Activated CD4-positive, alpha-beta T cell treated with anti-CD3 and anti-CD28 coated beads, Interleukin-2, Interleukin-4, amounts not matched to agents 100 ng/mL and 50 ng/mL, durations not matched to agents 16 hours and 8 hours (primary cell): ENCODE data around the gene FAM187B.
A peak's percentile ranks its signal among the peaks of the same experiment; 100 is the strongest.
"Not testable (repeated sequence)": the region's sequence is repeated elsewhere in the genome, so short reads cannot be mapped to it uniquely, and the experiment has no call there.

Experiments
- DNase-seq: peaks from one replicate; pipeline ENCODE4 v3.0.0-alpha.2; 2020; ENCODE audit warnings: low spot score

Gene FAM187B

DNA sequence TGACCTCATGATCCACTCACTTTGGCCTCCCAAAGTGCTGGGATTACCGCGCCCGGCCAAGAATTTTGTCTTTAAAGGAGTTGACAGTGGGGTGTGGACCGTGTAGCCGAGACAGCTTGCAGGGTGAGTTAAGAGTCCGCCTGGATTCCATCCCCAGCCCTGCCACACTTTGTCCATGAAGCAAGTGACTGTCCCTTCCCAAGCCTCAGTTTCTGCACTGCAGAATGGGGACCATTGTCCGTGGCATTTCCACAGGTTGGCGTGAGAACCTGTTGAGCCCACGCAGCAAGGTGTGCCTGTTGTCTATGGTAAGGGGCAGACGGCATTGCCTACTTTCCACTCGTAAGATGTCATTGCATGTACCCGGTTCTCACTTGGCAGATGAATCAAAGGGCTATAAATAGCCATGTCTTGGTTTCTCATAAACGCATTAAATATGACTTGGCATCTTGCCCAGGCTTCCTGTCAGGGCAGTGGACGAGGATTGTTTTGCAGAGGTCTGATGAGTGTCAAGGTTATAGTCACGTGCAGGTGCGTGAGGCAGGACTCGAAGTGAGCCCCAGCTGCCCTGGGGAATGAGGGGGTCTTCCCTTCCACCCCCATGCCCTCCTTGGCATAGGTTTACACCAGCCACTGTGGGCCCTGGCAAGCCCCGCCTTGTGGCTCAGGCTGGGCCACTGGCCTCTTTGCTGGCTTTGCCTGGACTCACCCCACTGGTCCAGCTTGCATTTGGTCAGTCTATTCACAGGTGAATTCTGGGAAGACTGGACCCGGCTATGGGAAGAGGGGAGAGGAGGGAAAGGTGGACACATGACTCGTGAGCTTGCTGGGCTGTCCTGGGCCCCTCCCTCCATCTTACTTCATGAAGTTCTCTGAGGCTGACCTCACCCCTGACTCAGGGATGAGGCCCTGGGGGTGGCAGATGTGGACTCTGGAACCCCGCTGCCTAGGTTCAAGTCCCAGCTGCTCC, 14.6 kb downstream of the FAM187B start:
- DNase-seq: peak; percentile 87

DNA sequence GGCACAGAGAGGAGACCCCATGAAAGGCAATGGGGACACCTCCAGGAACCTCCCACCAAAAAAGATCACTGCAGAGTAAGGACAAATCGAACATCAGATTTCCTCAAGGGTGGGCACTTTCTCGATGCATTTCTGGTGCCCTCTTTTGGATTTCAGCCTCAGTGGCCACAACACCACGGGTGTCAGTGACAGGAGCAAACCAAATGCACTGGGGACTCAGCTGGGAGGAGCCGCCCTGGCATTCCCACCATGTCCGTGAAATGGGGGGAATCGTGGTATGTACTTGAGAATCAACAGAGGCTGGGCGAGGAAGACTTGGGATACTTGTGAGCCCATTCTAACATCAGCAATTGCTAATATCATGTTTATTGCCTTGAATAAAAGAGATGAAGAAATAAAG, 16.3 kb downstream of the FAM187B start:
- no peak for DNase-seq

DNA sequence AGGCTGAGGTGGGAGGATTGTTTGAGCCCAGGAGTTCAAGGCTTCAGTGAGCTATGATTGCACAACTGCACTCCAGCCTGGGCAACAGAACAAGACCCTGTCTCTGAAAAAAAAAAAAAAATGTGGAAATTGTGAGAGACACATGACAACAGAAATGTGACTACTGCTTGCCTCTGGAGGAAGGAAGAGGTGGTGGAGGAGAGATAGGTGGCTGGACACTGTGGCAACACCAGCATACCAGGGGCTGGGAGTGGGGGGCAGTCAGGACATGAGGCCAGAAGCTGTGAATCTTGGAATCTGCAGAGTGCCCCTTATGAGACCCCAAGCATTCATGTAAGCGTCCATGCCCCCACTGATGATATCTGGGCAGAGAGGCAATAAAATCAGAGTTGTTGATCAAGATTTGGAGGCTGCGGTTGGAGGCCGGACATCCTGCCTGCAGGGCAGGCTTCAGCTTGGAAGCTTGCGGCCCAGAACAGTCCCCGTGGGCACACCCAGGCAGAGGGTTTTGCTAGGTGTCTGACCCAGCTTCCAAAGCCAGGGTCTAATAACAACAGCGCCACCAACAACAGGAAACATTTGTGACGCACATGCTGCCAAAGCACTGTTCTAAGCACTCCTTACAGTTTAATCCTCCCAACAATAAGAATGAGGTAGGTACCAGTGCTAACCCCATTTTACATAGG, 16.9 kb downstream of the FAM187B start:
- peak; percentile 72 for DNase-seq

DNA sequence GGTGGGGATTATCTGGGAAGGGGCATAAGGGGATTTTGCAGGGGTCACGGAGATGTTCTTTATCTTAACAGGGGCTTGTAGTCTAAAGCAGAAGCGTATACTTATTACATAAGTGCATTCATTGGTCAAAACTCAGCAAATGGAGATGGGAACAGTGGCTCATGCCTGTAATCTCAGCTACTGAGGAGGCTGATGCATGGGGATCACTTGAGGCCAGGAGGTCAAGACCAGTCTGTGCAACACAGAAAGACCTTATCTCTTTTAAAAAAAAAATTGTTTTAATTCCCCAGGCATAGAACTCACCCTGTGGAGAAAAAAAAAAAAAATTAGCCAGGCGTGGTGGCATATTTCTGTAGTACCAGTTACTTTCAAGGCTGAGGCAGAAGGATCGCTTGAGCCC, 18.9 kb downstream of the FAM187B start:
- no peak for DNase-seq

DNA sequence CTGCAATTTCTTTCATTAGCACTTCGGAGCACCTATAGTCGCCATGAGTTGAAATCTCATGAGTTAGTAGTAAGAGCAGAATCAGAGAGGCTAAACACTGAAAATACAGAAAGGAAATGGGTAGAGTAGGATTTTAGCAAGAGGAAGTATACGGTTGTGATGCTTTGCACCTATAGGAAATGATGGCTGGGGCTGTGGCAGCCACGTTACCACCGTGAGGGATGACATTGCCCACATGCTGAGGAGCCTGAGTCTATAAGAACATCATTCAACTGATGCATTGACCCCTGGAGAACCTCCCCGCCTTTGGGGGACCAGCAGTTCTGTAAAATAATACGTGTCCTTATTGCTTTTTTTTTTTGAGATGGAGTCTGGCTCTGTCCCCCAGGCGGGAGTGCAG, 20.4 kb downstream of the FAM187B start:
- no peak for DNase-seq

DNA sequence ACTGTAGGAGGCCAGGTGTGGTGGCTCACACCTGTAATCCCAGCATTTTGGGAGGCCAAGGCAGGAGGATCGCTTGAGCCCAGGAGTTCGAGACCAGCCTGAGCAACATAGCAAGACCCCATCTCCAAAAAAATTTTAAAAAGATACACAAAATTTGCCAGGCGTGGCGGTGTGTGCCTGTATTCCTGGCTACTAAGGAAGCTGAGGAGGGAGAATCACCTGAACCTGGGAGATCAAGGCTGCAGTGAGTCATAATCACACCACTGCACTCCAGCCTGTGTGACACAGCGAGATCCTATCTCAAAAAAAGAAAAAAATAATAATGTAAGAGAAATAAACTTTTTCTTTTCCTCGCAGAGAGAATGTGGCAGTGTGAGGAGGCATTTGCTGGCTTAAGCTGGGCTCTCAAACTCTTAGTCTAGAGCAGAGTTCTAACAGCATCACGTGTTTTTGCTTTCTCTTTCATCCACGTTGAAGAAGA, 21.1 kb downstream of the FAM187B start:
- no peak for DNase-seq

DNA sequence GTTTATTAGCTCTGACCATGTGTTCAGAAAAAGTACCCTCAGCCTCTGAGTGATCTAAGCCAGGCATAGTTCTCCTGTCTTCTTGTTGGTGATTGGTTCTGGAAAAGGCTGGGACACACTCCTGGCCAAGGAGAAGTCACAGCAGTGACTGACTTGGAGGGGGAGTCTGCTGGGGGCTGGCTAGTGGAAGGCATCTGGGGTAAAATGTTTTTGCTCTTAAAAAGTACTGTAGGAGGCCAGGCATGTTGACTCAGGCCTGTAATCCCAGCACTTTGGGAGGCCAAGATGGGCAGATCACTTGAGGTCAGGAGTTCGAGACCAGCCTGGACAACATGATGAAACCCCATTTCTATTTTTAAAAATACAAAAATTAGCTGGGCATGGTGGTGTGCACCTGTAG, 21.7 kb downstream of the FAM187B start:
- no peak for DNase-seq

DNA sequence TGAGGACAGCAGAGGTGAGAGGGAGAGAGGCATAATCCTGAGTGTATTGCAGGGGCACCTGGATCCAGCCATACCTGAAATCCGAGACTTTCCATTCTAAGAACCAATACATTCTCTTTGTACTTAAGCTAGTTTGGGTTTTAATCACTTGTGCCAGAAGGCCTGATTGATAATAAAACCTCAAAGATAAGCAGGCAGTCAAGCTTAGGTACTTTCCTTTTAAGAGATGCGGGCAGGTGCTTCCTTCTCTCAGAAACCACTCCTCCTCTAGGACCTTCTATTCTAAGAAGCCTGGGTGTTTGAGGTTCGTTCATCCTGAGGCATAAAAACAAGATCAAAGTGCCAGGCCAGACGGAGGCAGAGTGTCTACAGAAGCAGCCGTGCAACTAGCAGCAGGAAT, 22.2 kb downstream of the FAM187B start:
- peak; percentile 68 for DNase-seq

DNA sequence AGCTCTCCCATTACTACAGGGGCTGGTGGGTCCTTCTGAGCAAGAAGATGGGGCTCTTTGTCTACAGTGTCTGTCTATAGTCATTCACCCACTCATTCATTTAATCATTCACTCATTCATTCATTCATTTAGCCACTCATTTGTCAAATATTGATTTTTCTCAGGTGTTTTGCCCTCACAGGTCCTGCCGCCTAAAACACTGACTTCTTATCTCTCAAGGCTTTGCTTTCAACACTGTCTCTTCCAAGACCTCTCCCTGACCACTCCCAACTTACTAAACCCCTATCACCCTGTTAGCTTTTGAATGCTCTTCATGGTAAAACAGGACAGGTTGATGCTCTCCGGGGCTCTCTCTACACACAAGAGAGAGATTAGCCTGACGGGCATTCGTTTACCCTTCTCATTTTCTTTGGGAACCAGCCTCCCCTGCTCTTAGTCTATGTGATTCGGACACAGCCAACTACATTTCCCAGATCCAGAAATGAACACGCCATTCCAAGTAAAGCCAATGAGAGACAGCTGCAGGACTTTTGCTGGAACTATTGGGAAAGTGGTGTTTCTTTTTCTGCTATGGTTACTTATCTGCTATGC, 22.7 kb downstream of the FAM187B start:
- DNase-seq: no peak

DNA sequence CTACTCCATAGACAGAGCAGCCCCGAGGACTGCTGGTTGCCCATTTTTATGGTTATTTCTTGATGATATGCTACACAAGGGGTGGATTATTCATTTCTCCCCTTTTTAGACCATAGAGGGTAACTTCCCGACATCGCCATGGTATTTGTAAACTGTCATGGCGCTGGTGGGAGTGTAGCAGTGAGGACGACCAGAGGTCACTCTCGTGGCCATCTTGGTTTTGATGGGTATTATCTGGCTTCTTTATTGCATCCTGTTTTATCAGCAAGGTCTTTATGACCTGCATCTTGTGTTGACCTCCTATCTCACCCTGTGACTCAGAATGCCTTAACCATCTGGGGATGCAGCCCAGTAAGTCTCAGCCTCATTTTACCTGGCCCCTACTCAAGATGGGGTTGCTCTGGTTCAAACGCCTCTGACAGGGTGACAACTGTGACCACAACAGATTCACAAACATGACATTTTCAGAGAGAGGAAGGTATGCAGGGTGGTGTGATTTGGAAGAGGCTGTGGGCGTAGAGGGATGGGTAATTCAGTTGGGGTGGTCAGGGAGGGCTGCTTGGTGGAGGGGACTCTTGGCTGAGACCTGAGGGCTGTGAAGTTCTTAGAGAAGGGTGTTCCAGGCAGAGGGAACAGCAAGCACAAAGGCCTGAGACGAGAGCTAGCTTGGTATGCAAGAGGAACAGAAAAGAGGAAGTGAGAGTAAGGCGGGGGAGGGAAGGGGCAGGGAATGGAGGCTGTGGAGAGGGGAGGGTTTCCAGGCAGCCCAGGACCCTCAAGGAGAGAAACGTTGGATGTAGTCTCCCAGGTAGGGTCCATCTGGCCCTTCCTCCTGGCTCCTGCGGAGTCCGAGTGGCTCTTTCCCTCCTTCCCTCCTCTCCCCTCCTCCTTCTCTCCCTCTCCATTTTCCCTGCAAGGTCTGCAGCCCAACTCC, 23.5 kb downstream of the FAM187B start:
- DNase-seq: no peak

DNA sequence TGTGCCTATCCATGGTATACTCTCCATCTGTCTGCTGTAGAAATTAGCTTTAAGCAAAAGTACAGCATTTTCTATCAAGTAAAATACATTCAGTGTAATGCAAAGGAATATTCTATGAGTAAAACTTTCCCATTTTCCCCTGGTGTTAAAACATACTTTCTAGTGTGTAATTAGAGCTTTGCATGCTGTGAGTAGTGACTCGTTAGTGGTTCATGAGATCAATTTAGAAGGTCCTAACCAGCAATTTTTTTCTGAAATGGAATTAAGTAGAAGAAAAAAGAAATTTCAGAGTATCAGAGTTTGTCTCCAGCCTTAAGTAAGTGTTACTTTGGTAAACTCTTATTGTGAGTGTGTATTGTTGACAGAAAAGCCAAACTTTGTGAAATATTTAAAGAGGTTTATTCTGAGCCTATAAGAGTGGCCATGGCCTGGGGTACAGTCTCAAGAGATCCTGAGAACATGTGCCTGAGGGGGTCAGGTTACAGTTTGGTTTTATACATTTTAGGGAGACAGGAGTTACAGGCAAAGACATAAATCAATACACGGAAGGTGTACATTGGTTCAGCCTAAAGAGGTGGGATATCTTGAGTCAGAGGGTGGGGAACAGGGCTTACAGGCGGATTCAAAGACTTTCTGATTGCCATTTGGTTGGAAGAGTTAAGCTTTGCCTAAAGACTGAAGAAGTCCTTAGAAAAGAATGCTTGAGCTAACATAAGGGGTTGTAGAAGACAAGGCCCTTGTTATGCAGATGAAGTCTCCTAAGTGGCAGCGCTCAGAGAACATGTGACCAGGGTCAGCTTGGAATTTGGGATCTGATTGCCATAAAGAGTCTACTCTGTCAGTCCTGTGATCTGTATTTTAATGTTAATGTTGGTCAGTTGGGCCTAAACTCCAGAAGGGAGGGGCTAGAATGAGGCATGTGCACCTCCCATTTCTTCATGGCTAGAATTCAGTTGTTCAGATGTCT, 25.5 kb downstream of the FAM187B start:
- no peak for DNase-seq

DNA sequence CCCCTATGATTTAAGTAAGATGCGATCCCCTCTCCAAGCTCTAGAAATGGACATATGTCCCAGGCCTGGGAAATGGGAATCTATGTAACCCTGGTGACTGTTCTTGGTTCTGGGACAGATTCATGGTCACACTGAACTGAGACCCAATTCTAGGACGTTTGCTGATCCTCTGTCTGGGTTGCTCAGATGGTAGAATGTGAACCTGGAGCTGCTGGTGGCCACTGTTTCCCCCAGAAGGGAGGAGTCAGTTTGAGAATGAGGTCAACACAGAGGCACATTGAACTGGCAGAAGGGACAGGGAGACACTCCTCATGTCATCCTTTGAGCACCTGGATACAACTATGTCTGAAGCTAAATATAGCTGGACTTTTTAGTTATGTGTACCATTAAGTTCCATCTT, 29.1 kb downstream of the FAM187B start:
- no peak for DNase-seq

DNA sequence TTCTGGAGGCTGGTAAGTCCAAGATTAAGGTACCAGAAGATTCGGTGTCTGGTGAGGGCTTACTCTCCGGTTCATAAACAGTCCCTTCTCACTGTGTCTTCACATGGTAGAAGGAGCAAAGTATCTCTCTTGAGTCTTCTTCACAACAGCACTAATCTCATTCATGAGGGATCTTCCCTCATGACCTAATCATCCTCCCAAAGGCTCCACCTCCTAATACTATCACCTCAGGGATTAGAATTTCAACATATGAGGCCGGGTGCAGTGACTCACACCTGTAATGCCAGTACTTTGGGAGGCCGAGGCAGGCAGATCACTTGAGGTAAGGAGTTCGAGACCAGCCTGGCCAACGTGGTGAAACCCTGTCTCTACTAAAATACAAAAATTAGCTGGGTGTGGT, 31.7 kb downstream of the FAM187B start:
- DNase-seq: not testable (repeated sequence)

DNA sequence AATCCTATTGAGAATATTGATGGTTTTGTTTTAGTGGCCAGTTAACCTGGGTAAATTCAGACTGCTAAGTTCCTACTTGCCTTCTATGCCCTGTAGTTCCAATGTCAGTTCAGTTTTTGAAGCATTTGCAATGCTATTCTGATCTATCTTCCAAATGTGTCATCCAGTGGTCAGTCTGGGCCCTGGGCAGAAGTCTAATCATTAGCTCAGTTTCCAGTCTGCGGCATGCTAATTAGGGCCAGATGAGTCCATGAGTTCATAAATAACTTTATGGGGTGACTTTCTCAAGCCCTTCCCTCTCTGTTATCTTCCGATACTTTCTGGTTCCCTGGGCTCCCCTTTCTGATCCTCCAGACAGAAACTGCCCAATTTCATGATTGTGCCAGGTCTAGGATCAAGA, 32.7 kb downstream of the FAM187B start:
- no peak for DNase-seq

DNA sequence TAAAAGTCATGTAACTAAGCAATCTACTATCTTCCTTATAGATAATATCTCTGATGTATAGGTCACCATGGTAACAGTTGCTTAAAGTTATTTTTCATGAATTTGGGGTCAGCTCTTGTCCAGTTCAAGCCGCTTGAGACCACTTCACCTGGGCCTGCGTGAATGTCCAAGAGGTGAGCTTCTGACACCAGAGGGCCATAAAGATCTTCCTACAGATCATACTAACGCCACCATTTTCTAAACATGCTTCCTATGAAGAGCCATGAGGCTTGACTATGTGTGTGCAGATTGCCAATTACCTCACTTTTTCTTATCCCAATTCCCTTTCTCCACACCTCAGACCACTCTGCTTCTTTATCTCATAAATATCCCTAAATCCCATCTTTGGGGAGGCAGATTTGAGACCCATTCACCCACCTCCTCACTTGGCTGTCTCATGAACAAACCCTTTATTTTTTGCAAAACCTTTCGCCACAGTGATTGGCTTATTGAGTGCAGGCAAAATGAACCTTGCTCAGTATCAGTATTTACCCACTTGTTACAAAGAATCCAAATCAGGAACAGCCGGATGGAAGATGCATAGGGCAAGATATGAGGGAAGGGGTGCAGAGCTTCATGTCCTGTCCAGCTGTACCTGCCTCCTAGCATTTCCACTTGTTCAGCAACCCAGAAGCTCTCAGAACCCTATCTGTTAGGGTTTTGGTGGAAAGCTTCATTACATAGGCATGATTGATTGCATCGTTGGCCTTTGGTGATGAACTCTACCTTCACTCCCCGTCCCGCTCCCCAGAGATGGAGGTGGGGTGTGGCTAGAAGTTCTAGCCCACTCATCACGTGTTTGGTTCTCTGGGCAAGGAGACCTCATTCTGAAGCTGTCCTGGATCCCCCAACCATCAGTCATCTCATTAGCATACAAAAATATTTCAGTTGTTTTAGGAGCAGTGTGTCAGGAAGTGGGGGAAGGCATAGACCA, 34.2 kb downstream of the FAM187B start:
- DNase-seq: no peak

DNA sequence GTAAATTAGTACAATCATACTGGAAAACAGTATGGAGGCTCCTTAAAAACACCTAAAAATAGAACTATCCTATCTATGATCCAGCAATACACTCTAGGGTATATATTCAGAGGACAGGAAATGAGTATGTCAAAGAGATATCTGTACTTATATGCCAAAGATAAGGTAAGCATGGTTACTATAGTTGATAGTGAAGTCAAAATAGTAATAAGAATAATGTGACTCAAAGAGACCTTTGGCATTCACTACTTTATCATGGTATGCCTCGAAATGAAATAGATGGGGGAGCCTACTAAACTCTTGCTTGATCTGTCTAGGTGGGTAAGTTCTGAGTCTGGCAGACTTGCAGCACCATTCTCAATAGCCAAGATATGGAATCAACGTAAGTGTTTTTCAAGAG, 43.7 kb downstream of the FAM187B start:
- DNase-seq: no peak

DNA sequence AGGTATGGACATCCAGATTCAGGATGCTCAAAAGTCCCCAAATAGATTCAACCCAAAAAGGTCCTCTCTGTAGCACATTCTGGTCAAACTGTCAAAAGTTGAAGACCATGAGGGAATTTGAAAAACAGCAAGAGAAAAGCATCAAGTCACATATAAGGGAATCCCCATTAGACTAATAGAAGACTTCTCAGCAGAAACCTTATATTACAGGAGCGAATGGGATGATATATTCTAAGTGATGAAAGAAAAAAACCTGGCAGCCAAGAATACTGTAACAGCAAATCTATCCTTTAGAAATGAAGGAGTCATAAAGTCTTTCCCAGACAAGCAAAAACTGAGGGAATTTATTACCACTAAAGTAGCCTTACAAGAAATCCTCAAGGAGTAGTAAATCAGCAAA, 44.3 kb downstream of the FAM187B start:
- no peak for DNase-seq

DNA sequence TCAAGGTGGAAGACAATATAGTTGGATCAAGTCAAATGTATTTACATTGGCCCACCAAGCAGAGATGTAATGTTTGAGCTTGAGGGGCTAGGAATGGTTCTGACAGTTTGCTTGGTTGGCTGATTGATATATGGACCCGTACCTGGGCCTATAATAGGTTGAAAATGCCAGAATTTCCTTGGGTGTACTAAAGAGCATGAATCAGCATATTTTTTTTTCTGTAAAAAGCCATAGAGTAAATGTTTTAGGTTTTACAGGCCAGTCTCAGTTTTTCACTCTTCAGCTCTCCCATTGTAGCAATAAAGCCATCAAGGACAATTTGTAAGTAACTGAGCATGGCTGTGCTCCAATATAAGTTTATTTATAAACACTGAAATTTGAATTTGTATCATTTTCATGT, 47.2 kb downstream of the FAM187B start:
- DNase-seq: no peak

DNA sequence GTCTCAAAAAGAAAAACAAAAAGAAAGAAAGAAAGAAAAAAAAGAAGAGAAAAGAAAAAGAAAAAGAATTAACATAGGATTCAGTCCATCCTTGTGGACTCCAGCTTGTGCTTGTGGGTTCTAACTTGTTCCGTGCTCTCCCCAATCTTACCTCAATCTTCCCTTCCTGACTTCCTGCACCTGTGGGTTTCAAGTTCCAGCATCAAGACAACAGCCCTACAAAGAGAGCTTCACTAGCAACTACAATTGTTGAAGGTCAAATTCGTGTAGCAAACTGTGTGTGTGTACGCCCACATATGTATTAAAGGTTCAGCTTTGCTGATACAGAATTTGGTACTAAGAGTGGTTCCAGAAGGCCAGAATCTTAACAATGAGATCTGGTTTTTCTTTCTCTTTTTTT, 48.7 kb downstream of the FAM187B start:
- DNase-seq: no peak
